NT2/D1 (cell line): Measurements from ENCODE around the gene TOR3A.
"Not testable (repeated sequence)": the region's sequence is repeated elsewhere in the genome, so short reads cannot be mapped to it uniquely, and the experiment has no call there.

Source experiments
- DNase-seq: peaks from one replicate; pipeline ENCODE4 v3.0.0-alpha.2; 2011; ENCODE audit warnings: low read depth, low spot score
- H3K27me3 ChIP-seq: 2 replicates; pipeline ENCODE4 v1.6.0; 2011; ENCODE audit warnings: mild to moderate bottlenecking; ENCODE audit not compliant: insufficient read length, insufficient read depth
- H3K36me3 ChIP-seq: 2 replicates; pipeline ENCODE4 v1.6.1; 2011; ENCODE audit warnings: mild to moderate bottlenecking, low read length, mixed read lengths; ENCODE audit not compliant: insufficient read depth, insufficient read length
- H3K4me1 ChIP-seq: 2 replicates; pipeline ENCODE4 v1.5.1; 2011; ENCODE audit not compliant: insufficient read depth, insufficient read length
- H3K4me3 ChIP-seq: 2 replicates; pipeline ENCODE4 v1.5.1; 2011; ENCODE audit warnings: low read depth; ENCODE audit not compliant: insufficient read length
- H3K9ac ChIP-seq: 2 replicates; pipeline ENCODE4 v1.6.0; 2011; ENCODE audit warnings: low read depth; ENCODE audit not compliant: insufficient read length
- H3K9me3 ChIP-seq: 2 replicates; pipeline ENCODE4 v1.5.1; 2011; ENCODE audit warnings: mild to moderate bottlenecking, low read length; ENCODE audit not compliant: insufficient read depth
- SUZ12 ChIP-seq: IDR thresholded peaks from 2 replicates; pipeline ENCODE4 v1.6.1; 2011; ENCODE audit not compliant: insufficient read length, insufficient read depth; ENCODE audit errors: extremely low read depth
- YY1 ChIP-seq: IDR thresholded peaks from 2 replicates; pipeline ENCODE4 v1.6.1; 2011; ENCODE audit not compliant: insufficient read length, insufficient read depth
- ZNF274 ChIP-seq: IDR thresholded peaks from 2 replicates; pipeline ENCODE4 v1.6.1; 2011; ENCODE audit warnings: mild to moderate bottlenecking, low read depth, low read length

TOR3A gene

GRCh38 chr1:179081687-179082332, at the start of gene TOR3A:
Gene TOR3A (plus strand): TSS chr1:179082070. CDS start chr1:179082129, 59 bp downstream.
- peaks cover 13% of the 10 kb centered on the region for H3K4me1 ChIP-seq
- no peak for TF ChIP-seq YY1
- TF ChIP-seq ZNF274, result no peak
- TF ChIP-seq SUZ12, result no peak
- no peaks in the 10 kb centered on the region for H3K27me3 ChIP-seq
- peak within 1 kb of the TSS; percentile 90 for H3K9ac ChIP-seq
- peak; percentile 94 for DNase-seq
- no peaks in the 10 kb centered on the region for H3K9me3 ChIP-seq
- peak within 1 kb of the TSS; percentile 87 for H3K4me3 ChIP-seq
- peaks cover 18% of the 10 kb centered on the region for H3K36me3 ChIP-seq

- Histone ChIP-seq H3K9ac (no peak overlapping the region), H3K4me1 (no peaks in the 10 kb centered on the region), H3K27me3 (no peaks in the 10 kb centered on the region), H3K4me3 (no peak overlapping the region), H3K36me3 (no peaks in the 10 kb centered on the region), H3K9me3 (peaks cover 4% of the 10 kb centered on the region; the same call in 1 of the 2 replicates)
- TF ChIP-seq YY1 (no peak), SUZ12 (no peak), ZNF274 (no peak)
- DNase-seq, result no peak
Observed at GRCh38 chr1:179034720-179035119, 47.1 kb upstream of the TOR3A start.

DNA sequence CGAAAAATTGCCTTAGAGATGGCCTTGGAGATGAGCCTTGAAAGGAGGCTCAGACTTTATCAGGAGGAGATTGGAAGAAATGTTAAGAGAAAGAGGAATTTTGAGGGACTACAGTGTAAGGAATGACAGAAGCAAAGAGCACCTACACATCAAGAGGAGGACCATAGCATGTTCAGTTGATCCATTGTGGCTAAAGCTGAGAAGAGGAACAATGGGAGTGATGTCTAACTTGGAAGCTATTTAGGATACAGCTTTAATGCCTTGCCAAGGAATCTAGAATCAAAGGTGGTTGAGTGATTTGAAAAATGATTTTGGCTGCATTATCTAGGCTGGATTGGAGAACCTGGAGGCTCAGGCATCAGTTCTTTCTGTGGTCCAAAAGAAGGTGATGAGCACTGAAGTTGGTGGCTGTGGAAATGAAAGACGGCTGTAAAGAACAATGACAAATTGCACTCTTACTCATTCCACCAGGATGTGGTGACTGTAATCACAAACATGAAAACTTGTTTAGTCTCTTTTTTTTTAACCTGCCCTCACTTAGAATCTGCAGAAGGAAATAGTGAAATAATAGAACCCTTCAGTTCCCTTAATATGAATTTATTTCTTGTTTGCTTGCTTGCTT, 44.9 kb upstream of the TOR3A start:
- H3K4me1 ChIP-seq, result no peaks in the 10 kb centered on the region
- H3K9ac ChIP-seq, result no peak overlapping the region
- H3K9me3 ChIP-seq, result peaks cover 17% of the 10 kb centered on the region; the same call in 1 of the 2 replicates
- peaks cover under 1% of the 10 kb centered on the region for H3K36me3 ChIP-seq
- H3K27me3 ChIP-seq, result no peaks in the 10 kb centered on the region
- no peak overlapping the region for H3K4me3 ChIP-seq
- TF ChIP-seq YY1 (no peak), ZNF274 (no peak), SUZ12 (no peak)
- no peak for DNase-seq

- H3K36me3 ChIP-seq, result peaks cover 8% of the 10 kb centered on the region
- peaks cover 28% of the 10 kb centered on the region; the same call in 1 of the 2 replicates for H3K9me3 ChIP-seq
- H3K4me1 ChIP-seq, result no peaks in the 10 kb centered on the region
- H3K4me3 ChIP-seq, result no peak overlapping the region
- H3K27me3 ChIP-seq, result no peaks in the 10 kb centered on the region
- DNase-seq, result no peak
- TF ChIP-seq ZNF274 (no peak), SUZ12 (no peak), YY1 (no peak)
- no peak overlapping the region for H3K9ac ChIP-seq
Observed at GRCh38 chr1:179038528-179039281, 43.2 kb upstream of the TOR3A start.

GRCh38 chr1:179039502-179040174, 42.2 kb upstream of the TOR3A start:
- H3K9ac ChIP-seq, H3K4me1 ChIP-seq, H3K27me3 ChIP-seq, H3K4me3 ChIP-seq, DNase-seq: not testable (repeated sequence)
- Histone ChIP-seq H3K9me3 (peaks cover 28% of the 10 kb centered on the region; the same call in 1 of the 2 replicates), H3K36me3 (peaks cover 15% of the 10 kb centered on the region)

GRCh38 chr1:179040175-179040551, 41.7 kb upstream of the TOR3A start:
- DNase-seq, result not testable (repeated sequence)

DNA sequence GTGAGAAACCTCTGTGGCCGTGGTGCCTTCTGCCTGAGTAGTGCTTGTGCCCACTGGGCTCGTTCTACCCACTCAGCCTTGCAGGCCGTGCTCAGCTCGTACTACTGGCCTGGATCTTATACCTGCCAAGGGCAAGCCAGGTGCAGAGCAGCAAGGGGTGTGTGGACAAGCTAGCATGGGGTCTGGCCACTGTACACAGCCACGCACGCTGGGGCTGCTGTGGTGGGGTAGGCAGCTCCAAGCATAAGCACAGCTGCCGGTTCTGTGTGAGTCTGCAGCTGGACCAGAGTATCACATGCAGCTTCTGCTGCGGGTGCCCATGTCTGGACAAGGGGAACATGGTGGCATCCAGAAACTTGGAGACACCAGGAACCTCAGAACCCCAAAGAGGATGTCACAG, 39.8 kb upstream of the TOR3A start:
- H3K9ac ChIP-seq, result no peak overlapping the region
- peaks cover 15% of the 10 kb centered on the region for H3K36me3 ChIP-seq
- TF ChIP-seq SUZ12 (no peak), YY1 (no peak), ZNF274 (no peak)
- H3K4me1 ChIP-seq, result no peaks in the 10 kb centered on the region
- no peak overlapping the region for H3K4me3 ChIP-seq
- H3K27me3 ChIP-seq, result no peaks in the 10 kb centered on the region
- H3K9me3 ChIP-seq, result peaks cover 28% of the 10 kb centered on the region; the same call in 1 of the 2 replicates
- DNase-seq, result no peak

More at GRCh38 chr1:179040175-179040551, 41.7 kb upstream of the TOR3A start:
- not testable (repeated sequence) for H3K9ac ChIP-seq, H3K4me3 ChIP-seq, H3K4me1 ChIP-seq, H3K27me3 ChIP-seq
- Histone ChIP-seq H3K9me3 (peaks cover 28% of the 10 kb centered on the region; the same call in 1 of the 2 replicates), H3K36me3 (peaks cover 15% of the 10 kb centered on the region)
